Measurements from ENCODE around the gene EFCAB6. TPM values are rescaled to one million over a fixed set of nuclear protein-coding genes. Genes with fewer than 3 reads are reported as not detected.

The EFCAB6 gene
- total and polyA plus RNA-seq, 4 donors, result 0.14 to 2.1 (median 0.53) TPM

GRCh38 chr22:43528601-43529360 lies 283.3 kb downstream of the EFCAB6 start:
- Histone ChIP-seq H3K27me3 (ENCODE audit: control insufficient read depth in 4 of 4, insufficient read depth in 4 of 4, low read length in 3 of 4) (no peaks in the 10 kb centered on the region), H3K27ac (ENCODE audit: low read depth in 1 of 2, low read length in 2 of 2) (no peak overlapping the region), H3K4me3 (ENCODE audit: low read depth in 1 of 3, low read length in 3 of 3) (no peak overlapping the region), H3K4me1 (ENCODE audit: control insufficient read depth in 4 of 4, insufficient read depth in 4 of 4, low read length in 3 of 4) (no peaks in the 10 kb centered on the region), H3K36me3 (ENCODE audit: control insufficient read depth in 4 of 4, insufficient read depth in 3 of 4, low read depth in 1 of 4, low read length in 3 of 4) (no peaks in the 10 kb centered on the region), H3K9me3 (ENCODE audit: control insufficient read depth in 4 of 4, low read length in 3 of 4) (no peaks in the 10 kb centered on the region), H3K9ac (ENCODE audit: low read depth in 1 of 2, low read length in 2 of 2) (no peak overlapping the region)
- TF ChIP-seq TAF1 (conservative IDR thresholded peaks at IDR 0.05), result no peak
- TF ChIP-seq FOXA2 (IDR thresholded peaks at IDR 0.05), result no peak
- no peak for TF ChIP-seq REST (IDR thresholded peaks at IDR 0.05)
- TF ChIP-seq MAX (IDR thresholded peaks at IDR 0.05), result no peak
- no peak for TF ChIP-seq RAD21 (IDR thresholded peaks at IDR 0.05)
- TF ChIP-seq CTCF (IDR thresholded peaks at IDR 0.05; ENCODE audit: low read depth, low read length, missing input control), result no peak
- TF ChIP-seq YY1 (IDR thresholded peaks at IDR 0.05), result no peak
- no peak for TF ChIP-seq ZBTB33 (IDR thresholded peaks at IDR 0.05)
- no peak for TF ChIP-seq NR2F2 (IDR thresholded peaks at IDR 0.05)
- no peak for TF ChIP-seq HNF4G (IDR thresholded peaks at IDR 0.05)
- no peak for TF ChIP-seq SP1 (IDR thresholded peaks at IDR 0.05)
- WGBS, result 76% methylated on average over 12 of the region's 12 CpGs
- no peak for DNase-seq (ENCODE audit: low spot score)

GRCh38 chr22:43526946-43527345 lies 285.2 kb downstream of the EFCAB6 start:
- Histone ChIP-seq H3K27ac (ENCODE audit: low read depth in 1 of 2, low read length in 2 of 2) (no peak overlapping the region), H3K36me3 (ENCODE audit: control insufficient read depth in 4 of 4, insufficient read depth in 3 of 4, low read depth in 1 of 4, low read length in 3 of 4) (no peaks in the 10 kb centered on the region), H3K9ac (ENCODE audit: low read depth in 1 of 2, low read length in 2 of 2) (no peak overlapping the region), H3K9me3 (ENCODE audit: control insufficient read depth in 4 of 4, low read length in 3 of 4) (no peaks in the 10 kb centered on the region), H3K4me3 (ENCODE audit: low read depth in 1 of 3, low read length in 3 of 3) (no peak overlapping the region), H3K4me1 (ENCODE audit: control insufficient read depth in 4 of 4, insufficient read depth in 4 of 4, low read length in 3 of 4) (no peaks in the 10 kb centered on the region), H3K27me3 (ENCODE audit: control insufficient read depth in 4 of 4, insufficient read depth in 4 of 4, low read length in 3 of 4) (no peaks in the 10 kb centered on the region)
- WGBS, result 90% methylated on average over 5 of the region's 5 CpGs
- no peak for DNase-seq (ENCODE audit: low spot score)
- TF ChIP-seq FOXA2 (IDR thresholded peaks at IDR 0.05), result no peak
- TF ChIP-seq HNF4A (conservative IDR thresholded peaks at IDR 0.05), result no peak
- TF ChIP-seq CTCF (IDR thresholded peaks at IDR 0.05; ENCODE audit: low read depth, low read length, missing input control), result no peak
- no peak for TF ChIP-seq ZBTB33 (IDR thresholded peaks at IDR 0.05)
- TF ChIP-seq EGR1 (IDR thresholded peaks at IDR 0.05; ENCODE audit: low read depth in 2 of 2), result no peak
- no peak for TF ChIP-seq HNF4G (IDR thresholded peaks at IDR 0.05)
- TF ChIP-seq SP1 (IDR thresholded peaks at IDR 0.05), result no peak
- TF ChIP-seq RXRA (IDR thresholded peaks at IDR 0.05), result no peak
- TF ChIP-seq RAD21 (IDR thresholded peaks at IDR 0.05), result no peak
- TF ChIP-seq MAX (IDR thresholded peaks at IDR 0.05), result no peak
- no peak for TF ChIP-seq GABPA (IDR thresholded peaks at IDR 0.05 in 1 of 2, conservative IDR thresholded peaks at IDR 0.05 in 1 of 2)
- TF ChIP-seq FOXA1 (IDR thresholded peaks at IDR 0.05), result no peak
